HK-2 (cell line): ENCODE results near the gene ATIC.

Experiments used
- DNase-seq: peaks from one replicate; pipeline ENCODE4 v3.0.0-alpha.2; 2018; ENCODE audit not compliant: unreplicated experiment

Gene ATIC

GRCh38 chr2:215361211-215361875 is 49.5 kb downstream of the ATIC start:
- DNase-seq, result no peak

- DNase-seq, result no peak
These were observed 50.2 kb downstream of the ATIC start for GRCh38 chr2:215361876-215362561.

GRCh38 chr2:215362562-215362904 is 50.7 kb downstream of the ATIC start:
- no peak for DNase-seq

- DNase-seq, result no peak
These were observed 51.2 kb downstream of the ATIC start for GRCh38 chr2:215363039-215363438.

- no peak for DNase-seq
These were observed 51.8 kb downstream of the ATIC start for GRCh38 chr2:215363461-215364156.

- DNase-seq, result no peak
These were observed 52.6 kb downstream of the ATIC start for GRCh38 chr2:215364157-215365155.

GRCh38 chr2:215365184-215365658 is 53.4 kb downstream of the ATIC start:
- no peak for DNase-seq

- DNase-seq, result no peak
These were observed 54.7 kb downstream of the ATIC start for GRCh38 chr2:215366440-215367032.

- no peak for DNase-seq
These were observed 56.0 kb downstream of the ATIC start for GRCh38 chr2:215367662-215368492.

- no peak for DNase-seq
These were observed 56.6 kb downstream of the ATIC start for GRCh38 chr2:215368493-215368809.

- DNase-seq, result no peak
These were observed 57.4 kb downstream of the ATIC start for GRCh38 chr2:215369181-215369760.

GRCh38 chr2:215370112-215370965 is 58.5 kb downstream of the ATIC start:
- no peak for DNase-seq

GRCh38 chr2:215371915-215372897 is 60.3 kb downstream of the ATIC start:
- DNase-seq, result no peak

- no peak for DNase-seq
These were observed 61.2 kb downstream of the ATIC start for GRCh38 chr2:215372968-215373649.

GRCh38 chr2:215374002-215374401 is 62.1 kb downstream of the ATIC start:
- DNase-seq, result no peak

GRCh38 chr2:215374642-215375466 is 63.0 kb downstream of the ATIC start:
- DNase-seq, result no peak

- DNase-seq, result no peak
These were observed 63.6 kb downstream of the ATIC start for GRCh38 chr2:215375467-215375830.
